ENCODE results near the gene VWA8.
"Not testable (repeated sequence)": the region's sequence is repeated elsewhere in the genome, so short reads cannot be mapped to it uniquely, and the experiment has no call there.

Gene VWA8

DNA sequence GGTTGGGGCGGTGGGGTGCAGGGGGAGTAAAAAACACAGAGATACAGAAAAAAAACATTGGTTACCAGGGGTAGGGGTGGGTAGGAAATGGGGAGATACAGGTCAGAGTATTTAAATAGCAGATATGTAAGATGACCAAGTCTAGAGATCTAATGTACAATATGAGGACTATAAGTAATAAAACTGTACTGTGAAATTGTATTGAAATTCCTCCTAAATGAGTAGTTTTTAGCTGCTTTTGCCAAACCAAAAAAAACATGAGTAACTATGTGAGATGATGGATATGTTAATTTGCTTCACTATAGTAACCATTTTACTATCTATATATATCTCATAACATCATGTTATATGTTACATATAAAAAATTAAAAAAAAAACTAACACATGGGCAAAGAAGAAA is 29.6 kb downstream of the VWA8 start:
- peaks cover 44% of the 10 kb centered on the region for H3K4me1 ChIP-seq (ENCODE audit: low read depth, poor library complexity, severe bottlenecking)
- no peak overlapping the region for H2AFZ ChIP-seq (ENCODE audit: low read depth)
- no peak overlapping the region for H3K9ac ChIP-seq
- no peak overlapping the region for H3K27ac ChIP-seq
- H4K20me1 ChIP-seq (ENCODE audit: insufficient read depth): no peaks in the 10 kb centered on the region
- H3K79me2 ChIP-seq (ENCODE audit: insufficient read depth, low read depth): peaks cover 34% of the 10 kb centered on the region; the same call in 1 of the 2 replicates
- H3K4me2 ChIP-seq: no peak overlapping the region
- H3K27me3 ChIP-seq (ENCODE audit: insufficient read depth, low read depth): no peaks in the 10 kb centered on the region
- no peak overlapping the region for H3K4me3 ChIP-seq (IDR thresholded peaks at IDR 0.05; ENCODE audit: insufficient read depth, low read depth, low read length)
- TF ChIP-seq, protein P1, sequence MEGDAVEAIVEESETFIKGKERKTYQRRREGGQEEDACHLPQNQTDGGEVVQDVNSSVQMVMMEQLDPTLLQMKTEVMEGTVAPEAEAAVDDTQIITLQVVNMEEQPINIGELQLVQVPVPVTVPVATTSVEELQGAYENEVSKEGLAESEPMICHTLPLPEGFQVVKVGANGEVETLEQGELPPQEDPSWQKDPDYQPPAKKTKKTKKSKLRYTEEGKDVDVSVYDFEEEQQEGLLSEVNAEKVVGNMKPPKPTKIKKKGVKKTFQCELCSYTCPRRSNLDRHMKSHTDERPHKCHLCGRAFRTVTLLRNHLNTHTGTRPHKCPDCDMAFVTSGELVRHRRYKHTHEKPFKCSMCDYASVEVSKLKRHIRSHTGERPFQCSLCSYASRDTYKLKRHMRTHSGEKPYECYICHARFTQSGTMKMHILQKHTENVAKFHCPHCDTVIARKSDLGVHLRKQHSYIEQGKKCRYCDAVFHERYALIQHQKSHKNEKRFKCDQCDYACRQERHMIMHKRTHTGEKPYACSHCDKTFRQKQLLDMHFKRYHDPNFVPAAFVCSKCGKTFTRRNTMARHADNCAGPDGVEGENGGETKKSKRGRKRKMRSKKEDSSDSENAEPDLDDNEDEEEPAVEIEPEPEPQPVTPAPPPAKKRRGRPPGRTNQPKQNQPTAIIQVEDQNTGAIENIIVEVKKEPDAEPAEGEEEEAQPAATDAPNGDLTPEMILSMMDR (conservative IDR thresholded peaks at IDR 0.05; ENCODE audit: low read depth, low read length): no peak
- no peaks in the 10 kb centered on the region for H3K36me3 ChIP-seq (ENCODE audit: insufficient read depth)

GRCh38 chr13:41930154-41930553 is 30.8 kb downstream of the VWA8 start:
- Histone ChIP-seq H3K27me3 (ENCODE audit: insufficient read depth, low read depth) (no peaks in the 10 kb centered on the region), H3K27ac (no peak overlapping the region), H3K9ac (no peak overlapping the region), H3K36me3 (ENCODE audit: insufficient read depth) (no peaks in the 10 kb centered on the region), H3K4me3 (IDR thresholded peaks at IDR 0.05; ENCODE audit: insufficient read depth, low read depth, low read length) (no peak overlapping the region), H3K4me2 (no peak overlapping the region), H3K79me2 (ENCODE audit: insufficient read depth, low read depth) (peaks cover 43% of the 10 kb centered on the region; the same call in 1 of the 2 replicates), H2AFZ (ENCODE audit: low read depth) (no peak overlapping the region), H3K4me1 (ENCODE audit: low read depth, poor library complexity, severe bottlenecking) (peaks cover 56% of the 10 kb centered on the region), H4K20me1 (ENCODE audit: insufficient read depth) (no peaks in the 10 kb centered on the region)
- TF ChIP-seq, protein P1 (conservative IDR thresholded peaks at IDR 0.05; ENCODE audit: low read depth, low read length): no peak

DNA sequence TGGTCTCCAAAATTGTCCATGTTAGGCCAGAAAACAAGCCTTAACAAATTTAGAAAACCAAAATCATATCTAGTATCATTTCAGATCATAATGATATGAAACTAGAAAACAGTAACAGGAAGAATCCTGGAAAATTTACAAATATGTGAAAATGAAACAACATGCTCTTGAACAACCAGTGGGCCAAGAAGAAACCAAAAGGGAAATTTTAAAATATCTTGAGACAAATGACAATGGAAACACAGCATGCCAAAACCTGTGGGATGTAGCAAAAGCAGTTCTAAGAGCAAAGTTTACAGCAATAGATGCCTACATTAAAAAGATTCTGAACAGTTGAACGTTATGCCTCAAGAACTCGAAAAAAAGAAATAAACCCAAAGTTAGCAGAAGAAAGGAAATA is 32.6 kb downstream of the VWA8 start:
- Histone ChIP-seq H3K27ac (peak overlapping the region; percentile 13; the same call in 1 of the 2 replicates), H3K4me3 (IDR thresholded peaks at IDR 0.05; ENCODE audit: insufficient read depth, low read depth, low read length) (no peak overlapping the region), H3K4me1 (ENCODE audit: low read depth, poor library complexity, severe bottlenecking) (peaks cover 74% of the 10 kb centered on the region), H3K4me2 (peak overlapping the region; percentile 87), H4K20me1 (ENCODE audit: insufficient read depth) (no peaks in the 10 kb centered on the region), H3K9ac (no peak overlapping the region), H3K79me2 (ENCODE audit: insufficient read depth, low read depth) (peaks cover 59% of the 10 kb centered on the region; the same call in 1 of the 2 replicates), H3K36me3 (ENCODE audit: insufficient read depth) (no peaks in the 10 kb centered on the region), H2AFZ (ENCODE audit: low read depth) (no peak overlapping the region), H3K27me3 (ENCODE audit: insufficient read depth, low read depth) (no peaks in the 10 kb centered on the region)
- TF ChIP-seq, protein P1 (conservative IDR thresholded peaks at IDR 0.05; ENCODE audit: low read depth, low read length): no peak

DNA sequence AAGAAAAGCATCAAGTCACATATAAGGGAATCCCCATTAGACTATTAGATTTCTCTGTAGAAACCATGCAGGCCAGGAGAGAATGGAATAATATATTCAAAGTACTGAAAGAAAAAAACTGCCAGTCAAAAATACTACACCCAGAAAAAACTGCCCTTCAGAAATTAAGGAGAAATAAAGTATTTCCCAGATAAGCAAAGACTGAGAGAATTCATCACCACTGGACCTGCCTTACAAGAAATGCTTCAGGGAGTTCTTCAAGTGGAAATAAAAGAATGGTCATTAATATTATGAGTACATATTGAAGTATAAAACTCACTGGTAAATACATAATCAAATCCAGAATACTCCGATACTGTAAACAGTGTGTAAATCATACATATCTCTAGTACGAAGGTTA is 35.9 kb downstream of the VWA8 start:
- TF ChIP-seq, protein P1 (conservative IDR thresholded peaks at IDR 0.05; ENCODE audit: low read depth, low read length): no peak
- peaks cover 69% of the 10 kb centered on the region; the same call in 1 of the 2 replicates for H3K79me2 ChIP-seq (ENCODE audit: insufficient read depth, low read depth)

GRCh38 chr13:41922894-41923293 is 38.0 kb downstream of the VWA8 start:
- not testable (repeated sequence) for H3K4me3 ChIP-seq (IDR thresholded peaks at IDR 0.05; ENCODE audit: insufficient read depth, low read depth, low read length); H4K20me1 ChIP-seq (ENCODE audit: insufficient read depth); H3K36me3 ChIP-seq (ENCODE audit: insufficient read depth); H3K27me3 ChIP-seq (ENCODE audit: insufficient read depth, low read depth); H3K27ac ChIP-seq; H2AFZ ChIP-seq (ENCODE audit: low read depth); H3K4me2 ChIP-seq; H3K9ac ChIP-seq
- H3K79me2 ChIP-seq (ENCODE audit: insufficient read depth, low read depth): peaks cover 57% of the 10 kb centered on the region; the same call in 1 of the 2 replicates
- peaks cover 79% of the 10 kb centered on the region for H3K4me1 ChIP-seq (ENCODE audit: low read depth, poor library complexity, severe bottlenecking)

More for the DNA sequence above, 35.9 kb downstream of the VWA8 start:
- Histone ChIP-seq H3K9ac (no peak overlapping the region), H3K27me3 (ENCODE audit: insufficient read depth, low read depth) (no peaks in the 10 kb centered on the region), H2AFZ (ENCODE audit: low read depth) (no peak overlapping the region), H4K20me1 (ENCODE audit: insufficient read depth) (no peaks in the 10 kb centered on the region), H3K36me3 (ENCODE audit: insufficient read depth) (no peaks in the 10 kb centered on the region), H3K4me1 (ENCODE audit: low read depth, poor library complexity, severe bottlenecking) (peaks cover 77% of the 10 kb centered on the region), H3K4me3 (IDR thresholded peaks at IDR 0.05; ENCODE audit: insufficient read depth, low read depth, low read length) (no peak overlapping the region), H3K27ac (no peak overlapping the region; the same call in 1 of the 2 replicates), H3K4me2 (peak overlapping the region; percentile 13; the same call in 1 of the 2 replicates)

Data from KMS-11 (cell line).